CD4-positive, alpha-beta T cell treated with Interleukin-1 beta for 1 hour (primary cell): ENCODE data around the gene DCLK3.

ENCODE experiments used
- DNase-seq, 2 donors: peaks; one replicate each; pipeline ENCODE4 v3.0.0-alpha.2; 2020 to 2022

DCLK3 gene

DNA sequence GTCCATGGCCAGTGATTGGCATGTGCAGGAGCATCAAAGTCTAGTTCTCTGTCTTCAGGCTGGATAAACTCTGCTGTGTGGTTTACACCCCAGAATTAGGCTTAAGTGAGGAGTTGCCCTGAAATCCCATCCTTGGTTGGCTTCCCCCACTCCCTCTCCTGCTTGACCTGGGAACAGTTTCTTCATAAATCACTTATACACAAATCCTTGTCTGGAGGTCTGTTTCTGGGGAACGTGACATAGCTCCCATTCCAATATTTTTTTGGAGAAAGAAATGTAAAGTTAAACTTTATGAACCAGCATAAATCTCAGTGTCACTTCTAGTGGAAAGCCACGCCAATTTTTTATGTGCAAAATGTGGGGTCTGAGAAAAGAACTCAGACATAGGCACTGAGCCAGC, 98.2 kb downstream of the DCLK3 start:
- no peak for DNase-seq

GRCh38 chr3:36663666-36664291, 100.6 kb downstream of the DCLK3 start:
- DNase-seq: no peak

DNA sequence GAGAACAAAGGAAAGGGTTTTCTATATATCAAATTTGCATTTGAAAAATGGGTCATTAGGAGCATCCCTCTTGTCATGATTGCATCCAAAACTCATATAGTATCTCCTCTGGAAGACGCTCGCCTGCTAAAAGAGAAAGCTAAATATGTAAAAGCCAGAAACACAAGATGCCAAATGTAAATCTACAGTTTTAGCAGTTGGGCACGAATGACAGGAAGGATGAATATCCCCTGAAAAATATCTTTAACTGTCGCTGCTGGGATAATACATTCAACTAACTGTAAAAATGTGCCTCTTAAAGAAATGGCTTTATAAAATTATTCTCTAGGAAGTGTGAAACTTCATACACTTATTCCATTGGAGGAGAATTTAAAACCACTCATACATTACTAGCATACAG, 101.7 kb downstream of the DCLK3 start:
- DNase-seq: no peak
